Colon (tissue), 2 donors: ENCODE results near the gene SYNM.

Experiments
- FAIRE-seq: peaks from 2 replicates; lab custom pipeline; 2012; peaks lifted over from hg19 to GRCh38; lab: Jason Lieb, UNC
- donor health status: control.
- donor health status: control.

Gene SYNM

GRCh38 chr15:99140590-99140989, 35.7 kb downstream of the SYNM start:
- FAIRE-seq, result no peak

- no peak for FAIRE-seq
Measured at GRCh38 chr15:99141943-99142342, 37.1 kb downstream of the SYNM start.

- no peak for FAIRE-seq
Measured at GRCh38 chr15:99142562-99142961, 37.7 kb downstream of the SYNM start.

- no peak for FAIRE-seq
Measured at GRCh38 chr15:99143242-99143641, 38.4 kb downstream of the SYNM start.

- FAIRE-seq, result no peak
Measured at GRCh38 chr15:99143655-99144610, 39.1 kb downstream of the SYNM start.

GRCh38 chr15:99145005-99145404, 40.1 kb downstream of the SYNM start:
- FAIRE-seq, result no peak

- no peak for FAIRE-seq
Measured at GRCh38 chr15:99145778-99146177, 40.9 kb downstream of the SYNM start.

GRCh38 chr15:99146661-99147060, 41.8 kb downstream of the SYNM start:
- FAIRE-seq, result no peak

- no peak for FAIRE-seq
Measured at GRCh38 chr15:99148851-99149276, 44.0 kb downstream of the SYNM start.

GRCh38 chr15:99149366-99149765, 44.5 kb downstream of the SYNM start:
- no peak for FAIRE-seq

GRCh38 chr15:99151156-99151555, 46.3 kb downstream of the SYNM start:
- no peak for FAIRE-seq

- no peak for FAIRE-seq
Measured at GRCh38 chr15:99153026-99153535, 48.2 kb downstream of the SYNM start.

GRCh38 chr15:99154271-99154670, 49.4 kb downstream of the SYNM start:
- no peak for FAIRE-seq

GRCh38 chr15:99155961-99156443, 51.1 kb downstream of the SYNM start:
- FAIRE-seq, result no peak

- FAIRE-seq, result no peak
Measured at GRCh38 chr15:99157456-99157855, 52.6 kb downstream of the SYNM start.

GRCh38 chr15:99158626-99159412, 53.9 kb downstream of the SYNM start:
- no peak for FAIRE-seq

- FAIRE-seq, result no peak
Measured at GRCh38 chr15:99163271-99164062, 58.6 kb downstream of the SYNM start.

- FAIRE-seq, result no peak
Measured at GRCh38 chr15:99164119-99164518, 59.2 kb downstream of the SYNM start.

GRCh38 chr15:99165020-99165790, 60.3 kb downstream of the SYNM start:
- no peak for FAIRE-seq

GRCh38 chr15:99165956-99166689, 61.2 kb downstream of the SYNM start:
- FAIRE-seq, result no peak
